Measurements from ENCODE around the gene ABCC5.

DNA sequence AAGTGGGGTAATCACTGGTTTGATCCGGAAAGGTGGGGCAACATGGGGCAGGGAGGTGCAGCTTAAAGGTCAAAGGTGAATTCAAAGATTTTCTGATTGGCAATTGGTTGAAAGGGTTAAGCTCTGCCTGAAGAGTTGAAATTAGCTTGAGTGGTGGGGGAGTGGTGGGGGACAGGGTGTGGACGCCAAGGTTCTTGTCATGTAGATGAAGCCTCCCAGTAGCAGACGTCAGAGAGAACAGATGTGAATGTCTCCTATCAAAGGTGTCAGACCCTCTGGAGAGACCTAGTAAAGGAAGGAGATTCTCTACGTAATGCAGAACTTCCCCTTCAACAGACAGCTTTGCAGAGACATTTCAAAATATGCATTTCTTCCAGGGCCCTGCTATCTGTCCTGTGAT lies 62.8 kb downstream of the ABCC5 start:
- TF ChIP-seq, protein P1, sequence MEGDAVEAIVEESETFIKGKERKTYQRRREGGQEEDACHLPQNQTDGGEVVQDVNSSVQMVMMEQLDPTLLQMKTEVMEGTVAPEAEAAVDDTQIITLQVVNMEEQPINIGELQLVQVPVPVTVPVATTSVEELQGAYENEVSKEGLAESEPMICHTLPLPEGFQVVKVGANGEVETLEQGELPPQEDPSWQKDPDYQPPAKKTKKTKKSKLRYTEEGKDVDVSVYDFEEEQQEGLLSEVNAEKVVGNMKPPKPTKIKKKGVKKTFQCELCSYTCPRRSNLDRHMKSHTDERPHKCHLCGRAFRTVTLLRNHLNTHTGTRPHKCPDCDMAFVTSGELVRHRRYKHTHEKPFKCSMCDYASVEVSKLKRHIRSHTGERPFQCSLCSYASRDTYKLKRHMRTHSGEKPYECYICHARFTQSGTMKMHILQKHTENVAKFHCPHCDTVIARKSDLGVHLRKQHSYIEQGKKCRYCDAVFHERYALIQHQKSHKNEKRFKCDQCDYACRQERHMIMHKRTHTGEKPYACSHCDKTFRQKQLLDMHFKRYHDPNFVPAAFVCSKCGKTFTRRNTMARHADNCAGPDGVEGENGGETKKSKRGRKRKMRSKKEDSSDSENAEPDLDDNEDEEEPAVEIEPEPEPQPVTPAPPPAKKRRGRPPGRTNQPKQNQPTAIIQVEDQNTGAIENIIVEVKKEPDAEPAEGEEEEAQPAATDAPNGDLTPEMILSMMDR (IDR thresholded peaks at IDR 0.05), result no peak
- no peak for TF ChIP-seq POLR2A (IDR thresholded peaks at IDR 0.05)

All from uterus (tissue), 2 donors.